Ishikawa (cell line): Measurements from ENCODE around the gene SNURF.

Source experiments
- CEBPB ChIP-seq: IDR thresholded peaks from 2 replicates; pipeline ENCODE4 v1.6.1; 2012
- CREB1 ChIP-seq: IDR thresholded peaks from 2 replicates; pipeline ENCODE4 v1.6.1; 2012; ENCODE audit warnings: low read depth
- EGR1 ChIP-seq: IDR thresholded peaks from 2 replicates; pipeline ENCODE4 v1.6.1; 2012
- EP300 ChIP-seq: IDR thresholded peaks from 2 replicates; pipeline ENCODE4 v1.6.1; 2012; ENCODE audit warnings: borderline replicate concordance
- RAD21 ChIP-seq: IDR thresholded peaks from 2 replicates; pipeline ENCODE4 v1.6.1; 2012; ENCODE audit warnings: low read depth
- TAF1 ChIP-seq: IDR thresholded peaks from 2 replicates; pipeline ENCODE4 v1.6.1; 2012; ENCODE audit warnings: low read depth, mild to moderate bottlenecking
- TEAD4 ChIP-seq: IDR thresholded peaks from 2 replicates; pipeline ENCODE4 v1.6.1; 2012
- YY1 ChIP-seq: IDR thresholded peaks from 2 replicates; pipeline ENCODE4 v1.6.1; 2012; ENCODE audit warnings: low read depth
- ZBTB7A ChIP-seq: IDR thresholded peaks from 2 replicates; pipeline ENCODE4 v1.6.1; 2012; ENCODE audit warnings: low read depth

DNA sequence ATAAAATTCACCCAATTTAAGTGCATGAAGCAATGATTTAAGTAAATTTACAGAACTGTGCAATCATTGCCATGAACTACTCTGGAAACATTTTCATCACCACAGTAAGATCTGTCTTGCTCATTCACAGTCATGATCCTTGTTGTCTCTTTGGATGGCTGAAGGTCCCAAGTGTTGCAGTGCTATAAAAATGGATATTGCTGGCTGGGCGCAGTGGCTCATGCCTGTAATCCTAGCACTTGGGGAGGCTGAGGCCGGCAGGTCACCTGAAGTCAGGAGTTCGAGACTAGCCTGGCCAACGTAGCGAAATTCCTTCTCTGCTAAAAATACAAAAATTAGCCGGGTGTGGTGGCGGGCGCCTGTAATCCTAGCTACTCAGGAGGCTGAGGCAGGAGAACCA is 17.0 kb downstream of the SNURF start:
- no peak for TF ChIP-seq EGR1
- TF ChIP-seq CREB1: no peak
- no peak for TF ChIP-seq TAF1
- no peak for TF ChIP-seq RAD21
- TF ChIP-seq ZBTB7A: no peak
- no peak for TF ChIP-seq EP300
- TF ChIP-seq YY1: no peak
- no peak for TF ChIP-seq TEAD4
- TF ChIP-seq CEBPB: no peak
